ENCODE data around the gene ZNF785.

DNA sequence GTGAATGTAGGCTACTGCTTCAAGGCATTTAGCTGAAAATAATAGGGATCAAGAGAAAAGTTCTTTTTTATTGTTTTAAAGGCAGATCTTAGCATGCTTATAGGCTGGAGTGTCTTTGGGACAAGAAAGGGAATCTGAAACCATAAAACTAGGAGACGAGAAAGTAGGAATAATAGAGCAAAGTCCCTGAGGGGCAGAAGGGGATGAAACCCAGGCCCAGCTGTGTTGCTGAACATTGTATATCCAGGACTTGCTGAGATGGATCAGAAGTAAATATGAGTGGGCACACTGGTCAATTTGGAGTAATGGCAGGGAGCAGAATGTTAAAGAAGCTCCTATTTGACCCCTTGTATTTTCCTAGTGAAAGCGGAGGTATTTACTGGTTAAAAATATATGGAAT lies 15.4 kb upstream of the ZNF785 start:
- TF ChIP-seq POLR2A (IDR thresholded peaks at IDR 0.05; ENCODE audit: low read length) (no peak), GATA1 (IDR thresholded peaks at IDR 0.05; ENCODE audit: low read depth, low read length) (no peak)
